Large intestine (tissue), 3 donors: ENCODE measurements around the gene SMIM24. TPM values are rescaled to one million over a fixed set of nuclear protein-coding genes. Genes with fewer than 3 reads are reported as not detected.

Experiments used
- DNase-seq, 2 donors: peaks; one replicate each; pipeline versions ENCODE4 v3.0.0 to v3.0.0-alpha.2; 2013
- H3K27ac ChIP-seq: one replicate; pipeline ENCODE4 v1.5.1; 2013; ENCODE audit warnings: low read length
- H3K27me3 ChIP-seq: 2 replicates; pipeline ENCODE4 v1.6.1; 2013; ENCODE audit warnings: low read length; ENCODE audit not compliant: control insufficient read depth, insufficient read depth
- H3K36me3 ChIP-seq: 2 replicates; pipeline ENCODE4 v1.6.1; 2013; ENCODE audit warnings: low read length; ENCODE audit not compliant: control insufficient read depth, insufficient read depth
- H3K4me1 ChIP-seq: one replicate; pipeline ENCODE4 v1.6.1; 2013; ENCODE audit warnings: low read length; ENCODE audit not compliant: control insufficient read depth, insufficient read depth
- H3K4me3 ChIP-seq: one replicate; pipeline ENCODE4 v1.5.1; 2013; ENCODE audit warnings: low read length
- H3K9me3 ChIP-seq: one replicate; pipeline ENCODE4 v1.6.1; 2013; ENCODE audit warnings: mild to moderate bottlenecking, low read depth, low read length, moderate library complexity; ENCODE audit not compliant: control insufficient read depth
- WGBS: methylation state at CpG from one replicate; pipeline ENCODE4 v1.1.5; 2013; ENCODE audit warnings: low lambda C conversion rate; ENCODE audit not compliant: insufficient coverage; 5-methylcytosine and 5-hydroxymethylcytosine counted together
- polyA plus RNA-seq: library from polyadenylated mRNA; unstranded; fragments of 120-200 nt; gene quantifications from one replicate; pipeline ENCODE4 v1.2.1, GENCODE V29; 2013

SMIM24 gene
- polyA plus RNA-seq, 1 donor = 625 TPM

DNA sequence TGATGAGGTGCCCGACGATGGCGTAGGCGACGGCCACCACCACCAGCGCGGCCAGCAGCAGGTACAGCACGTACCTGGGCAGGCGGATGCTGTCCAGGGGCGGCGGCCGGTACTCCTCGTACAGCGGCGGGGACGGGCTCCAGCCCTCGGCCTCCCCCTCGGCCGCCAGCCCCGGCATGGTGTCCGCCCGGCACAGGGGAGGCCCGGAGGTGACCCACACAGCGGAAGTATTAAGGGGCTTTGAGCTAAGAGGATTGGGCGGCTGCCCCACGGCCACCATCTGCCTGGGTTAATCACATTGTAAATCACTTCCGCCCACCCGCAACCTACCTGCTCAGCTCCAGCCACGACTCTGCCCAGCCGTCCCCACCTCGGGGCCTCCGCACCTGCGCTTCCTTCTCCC lies 2.9 kb upstream of the SMIM24 start, which contains the start of gene SMIM44:
Gene SMIM44 (minus strand): TSS at position 216 of the 403 bp plus-strand sequence. CDS start 38 bp downstream, at position 178.
- no peaks in the 10 kb centered on the region for H3K36me3 ChIP-seq
- peaks cover 8% of the 10 kb centered on the region for H3K9me3 ChIP-seq
- peak within 1 kb of the TSS; percentile 92 for H3K27ac ChIP-seq
- no peak within 1 kb of the TSS for H3K4me3 ChIP-seq
- DNase-seq = no peak
- peaks cover 5% of the 10 kb centered on the region for H3K27me3 ChIP-seq
- peaks cover 27% of the 10 kb centered on the region for H3K4me1 ChIP-seq
- WGBS = 79% methylated on average over 6 of the region's 33 CpGs

DNA sequence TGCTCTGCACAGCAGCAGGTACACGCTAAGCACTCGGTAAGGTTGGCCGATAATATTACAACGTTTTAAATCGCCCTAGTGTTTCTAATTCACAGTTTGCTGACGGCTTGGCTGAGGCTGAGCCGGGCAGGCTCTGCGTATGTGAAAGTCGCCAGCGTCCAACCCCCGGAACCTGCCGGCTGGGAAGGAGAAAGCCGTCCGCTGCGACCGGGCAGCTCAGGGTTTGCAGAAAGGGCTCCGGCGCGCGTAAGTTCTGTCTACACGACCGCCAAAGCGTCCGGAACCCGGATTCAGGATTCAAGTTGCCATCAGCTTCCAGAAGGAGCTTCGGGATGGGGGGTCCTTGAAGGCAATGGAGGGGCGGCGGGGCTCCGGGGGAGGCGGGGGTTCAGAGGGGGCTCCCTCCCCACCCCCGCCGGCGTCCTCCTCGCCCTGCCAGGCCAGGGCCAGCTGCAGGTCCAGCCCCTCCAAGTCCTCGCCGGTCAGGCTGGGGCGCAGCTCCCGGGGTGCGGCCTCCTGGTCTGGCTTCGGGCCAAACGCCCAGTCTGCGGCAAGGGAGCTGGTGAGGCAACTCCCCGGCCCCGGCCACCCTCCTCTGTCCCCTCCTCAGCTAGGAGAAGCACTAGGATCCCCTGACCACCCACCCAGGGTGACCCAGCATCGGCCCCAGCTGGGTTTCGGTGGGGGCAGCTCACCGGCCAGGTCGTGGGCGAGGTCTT lies 2.3 kb upstream of the SMIM24 start:
- Histone ChIP-seq H3K9me3 (peaks cover 8% of the 10 kb centered on the region), H3K4me3 (no peak overlapping the region), H3K27me3 (peaks cover 5% of the 10 kb centered on the region), H3K27ac (peak overlapping the region; percentile 92), H3K4me1 (peaks cover 30% of the 10 kb centered on the region), H3K36me3 (peaks cover 2% of the 10 kb centered on the region)
- no peak for DNase-seq
- WGBS = 96% methylated on average over 5 of the region's 49 CpGs

DNA sequence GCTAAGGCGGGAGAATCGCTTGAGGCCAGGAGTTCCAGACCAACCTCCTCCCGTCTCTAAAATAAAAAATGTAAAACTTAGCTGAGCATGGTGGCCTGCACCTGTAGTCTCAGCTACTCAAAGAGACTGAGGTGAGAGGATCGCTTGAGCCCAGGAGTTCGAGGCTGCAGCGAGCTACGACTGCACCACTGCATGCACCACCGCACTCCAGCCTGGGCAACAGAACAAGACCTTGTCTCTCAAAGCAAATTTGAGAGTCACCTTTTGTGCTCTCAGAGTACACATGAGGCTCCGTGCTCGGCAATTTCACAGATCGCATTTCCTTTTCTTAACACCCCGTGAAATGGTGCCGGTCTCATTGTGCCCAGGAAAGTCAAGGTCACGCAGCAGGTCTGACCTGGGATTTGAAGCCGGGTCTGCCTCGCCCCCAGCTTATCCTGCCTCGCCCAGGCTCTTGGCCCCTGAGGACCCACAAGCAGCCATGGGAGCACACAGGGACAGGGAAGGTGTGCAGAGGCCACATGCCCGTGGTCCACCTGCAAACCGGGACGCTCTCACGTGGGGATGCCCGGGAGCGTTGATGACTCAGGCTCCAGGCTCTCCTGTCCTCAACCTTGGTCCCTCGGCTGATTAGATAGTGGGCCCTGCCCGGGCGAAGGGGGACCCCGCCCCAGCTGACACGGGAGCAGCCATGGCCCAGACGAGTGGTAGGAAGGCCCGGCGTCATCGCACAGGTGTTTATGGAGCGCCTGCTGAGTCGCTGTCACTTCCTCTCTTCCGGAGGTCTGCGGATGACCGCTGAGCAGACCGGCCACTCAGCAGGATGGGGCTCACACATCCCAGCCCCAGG lies 1.1 kb upstream of the SMIM24 start:
- DNase-seq = peak; percentile 95 to 97
- peak overlapping the region; percentile 92 for H3K27ac ChIP-seq
- peaks cover 10% of the 10 kb centered on the region for H3K9me3 ChIP-seq
- H3K36me3 ChIP-seq = peaks cover 7% of the 10 kb centered on the region
- H3K4me1 ChIP-seq = peaks cover 30% of the 10 kb centered on the region
- no CpG with 5 or more reads among the region's 38 CpGs for WGBS
- no peak overlapping the region for H3K4me3 ChIP-seq
- peaks cover 5% of the 10 kb centered on the region for H3K27me3 ChIP-seq

DNA sequence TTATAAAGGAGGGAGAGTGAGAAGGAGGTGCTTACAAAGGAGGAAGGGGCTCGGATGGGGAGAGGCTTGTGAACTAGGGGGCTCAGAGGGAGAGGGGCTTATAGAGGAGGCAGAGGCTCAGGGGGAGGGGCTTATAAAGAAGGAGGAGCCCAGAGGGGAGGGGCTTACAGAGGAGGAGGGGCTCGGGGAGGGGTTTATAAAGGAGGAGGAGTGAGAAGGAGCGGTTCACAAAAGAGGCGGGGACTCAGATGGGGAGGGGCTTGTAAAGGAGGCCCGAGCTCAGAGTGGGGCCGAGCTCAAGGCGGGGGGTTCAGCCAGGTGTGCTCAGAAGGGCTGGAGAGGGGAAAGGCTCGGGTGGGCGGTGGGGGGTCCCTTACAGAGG lies 500 bp downstream of the SMIM24 start:
- H3K36me3 ChIP-seq = peaks cover 22% of the 10 kb centered on the region
- peaks cover 5% of the 10 kb centered on the region for H3K27me3 ChIP-seq
- peak overlapping the region; percentile 92 for H3K27ac ChIP-seq
- peak overlapping the region; percentile 58 for H3K4me3 ChIP-seq
- peaks cover 10% of the 10 kb centered on the region for H3K9me3 ChIP-seq
- WGBS = 17% methylated on average over 1 of the region's 9 CpGs
- DNase-seq = peak; percentile 77 to 84
- peaks cover 35% of the 10 kb centered on the region for H3K4me1 ChIP-seq

DNA sequence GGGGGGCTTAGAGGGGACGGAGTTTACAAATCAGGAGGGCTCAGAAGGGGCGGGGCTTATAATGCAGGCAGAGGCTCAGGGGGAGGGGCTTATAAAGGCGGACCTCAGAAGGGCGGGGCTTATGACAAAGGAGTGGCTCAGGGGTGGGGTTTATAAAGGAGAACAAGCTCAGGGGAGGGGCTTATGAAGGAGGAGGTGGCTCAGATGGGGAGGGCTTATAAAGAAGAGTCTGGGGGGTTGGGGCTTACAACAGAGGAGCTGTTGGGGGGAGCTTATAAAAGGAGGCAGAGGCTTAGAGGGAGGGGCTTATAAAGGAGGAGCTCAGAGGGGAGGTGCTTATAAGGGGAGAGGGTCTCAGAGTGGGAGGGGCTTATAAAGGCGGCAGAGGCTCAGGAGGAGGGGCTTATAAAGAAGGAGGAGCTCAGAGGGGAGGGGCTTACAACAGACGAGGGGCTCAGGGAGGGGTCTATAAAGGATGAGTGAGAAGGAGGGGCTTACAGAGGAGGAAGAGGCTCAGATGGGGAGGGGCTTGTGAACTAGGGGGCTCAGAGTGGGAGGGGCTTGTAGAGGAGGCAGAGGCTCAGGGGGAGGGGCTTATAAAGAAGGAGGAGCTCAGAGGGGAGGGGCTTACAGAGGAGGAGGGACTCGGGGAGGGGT lies 1.0 kb downstream of the SMIM24 start:
- WGBS = 100% methylated on average over 1 of the region's 7 CpGs
- Histone ChIP-seq H3K4me3 (peak overlapping the region; percentile 58), H3K4me1 (peaks cover 41% of the 10 kb centered on the region), H3K27ac (peak overlapping the region; percentile 92), H3K36me3 (peaks cover 28% of the 10 kb centered on the region), H3K27me3 (peaks cover 5% of the 10 kb centered on the region), H3K9me3 (peaks cover 10% of the 10 kb centered on the region)
- peak; percentile 77 to 81 for DNase-seq

DNA sequence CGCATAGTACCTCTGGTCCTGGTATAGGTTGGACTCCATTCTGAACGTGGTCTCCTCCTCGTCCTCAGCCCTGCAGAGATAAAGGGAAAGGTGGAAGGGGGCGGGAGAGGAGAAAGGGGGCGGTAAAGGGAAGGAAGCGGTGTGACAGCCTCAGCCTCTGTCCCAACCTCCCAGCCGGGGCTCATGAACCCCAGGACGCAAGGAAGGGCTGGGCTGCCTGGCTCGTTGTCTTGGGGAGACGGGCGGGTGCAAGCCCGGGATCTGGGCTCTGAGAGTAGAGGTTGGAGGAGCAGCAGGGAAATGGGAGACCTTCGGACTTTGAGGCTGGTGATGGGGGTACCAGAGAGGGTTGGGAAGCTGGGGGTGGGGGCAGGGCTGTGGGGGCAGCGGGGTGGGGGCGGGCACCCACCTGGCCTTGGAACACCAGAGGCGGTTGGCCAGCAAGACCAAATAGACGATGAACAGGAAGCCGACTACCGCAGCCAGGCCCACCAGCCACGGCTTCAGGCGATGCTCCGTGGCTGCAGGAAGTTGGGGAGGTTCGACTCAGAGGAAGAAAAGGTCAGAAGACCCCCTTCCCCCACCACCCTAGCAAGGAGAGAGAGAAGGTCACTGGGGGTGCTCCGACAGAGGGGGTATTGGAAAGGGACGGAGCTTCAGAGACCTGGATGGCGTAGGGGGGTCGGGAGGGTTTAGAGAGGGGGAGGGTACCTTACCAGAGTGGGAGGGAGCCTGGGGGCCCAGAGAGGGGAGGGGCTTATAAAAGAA lies 1.7 kb downstream of the SMIM24 start:
- WGBS = no CpG with 5 or more reads among the region's 27 CpGs

DNA sequence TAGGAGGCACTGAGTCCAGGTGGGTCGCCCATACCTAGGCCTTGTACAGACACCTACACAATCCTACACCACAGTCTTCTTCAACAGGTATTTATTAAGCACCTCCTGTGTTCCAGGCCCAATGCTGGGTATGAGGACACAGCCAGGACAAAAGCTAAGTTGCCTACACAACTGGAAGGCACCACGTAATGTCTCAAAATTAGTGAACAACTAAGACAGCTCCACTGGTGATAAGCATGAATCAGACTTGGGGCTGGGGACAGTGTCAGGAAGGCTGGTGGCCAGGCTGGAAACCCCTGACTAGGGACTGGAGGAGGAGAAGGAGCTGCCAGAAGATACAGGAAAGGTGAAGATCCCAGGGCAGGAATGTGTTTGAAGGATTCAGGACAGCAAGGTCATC lies 2.4 kb downstream of the SMIM24 start:
- Histone ChIP-seq H3K9me3 (peaks cover 8% of the 10 kb centered on the region), H3K27me3 (peaks cover 5% of the 10 kb centered on the region), H3K36me3 (peaks cover 29% of the 10 kb centered on the region), H3K4me3 (peak overlapping the region; percentile 20), H3K4me1 (peaks cover 51% of the 10 kb centered on the region), H3K27ac (peak overlapping the region; percentile 92)
- no peak for DNase-seq
- WGBS = no CpG with 5 or more reads among the region's 2 CpGs

More for the DNA sequence above, 1.7 kb downstream of the SMIM24 start:
- peaks cover 29% of the 10 kb centered on the region for H3K36me3 ChIP-seq
- peaks cover 10% of the 10 kb centered on the region for H3K9me3 ChIP-seq
- DNase-seq = peak; percentile 48 to 73
- peaks cover 45% of the 10 kb centered on the region for H3K4me1 ChIP-seq
- H3K27ac ChIP-seq = peak overlapping the region; percentile 92
- H3K27me3 ChIP-seq = peaks cover 5% of the 10 kb centered on the region
- H3K4me3 ChIP-seq = peak overlapping the region; percentile 58

DNA sequence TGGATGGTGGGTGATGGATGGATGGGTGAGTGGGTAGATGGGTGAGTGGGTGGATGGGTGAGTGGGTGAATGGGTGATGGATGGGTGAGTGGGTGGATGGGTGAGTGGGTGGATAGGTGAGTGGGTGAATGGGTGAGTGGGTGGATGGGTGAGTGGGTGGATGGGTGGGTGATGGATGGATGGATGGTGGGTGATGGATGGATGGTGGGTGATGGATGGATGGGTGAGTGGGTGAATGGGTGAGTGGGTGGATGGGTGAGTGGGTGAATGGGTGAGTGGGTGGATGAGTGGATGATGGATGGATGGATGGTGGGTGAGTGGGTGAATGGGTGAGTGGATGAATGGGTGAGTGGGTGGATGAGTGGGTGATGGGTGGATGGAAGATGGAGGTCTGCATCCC lies 2.8 kb downstream of the SMIM24 start:
- H3K27me3 ChIP-seq = peaks cover 5% of the 10 kb centered on the region
- H3K27ac ChIP-seq = no peak overlapping the region
- no peak overlapping the region for H3K4me3 ChIP-seq
- H3K4me1 ChIP-seq = peaks cover 55% of the 10 kb centered on the region
- peaks cover 31% of the 10 kb centered on the region for H3K36me3 ChIP-seq
- DNase-seq = no peak
- peaks cover 4% of the 10 kb centered on the region for H3K9me3 ChIP-seq

DNA sequence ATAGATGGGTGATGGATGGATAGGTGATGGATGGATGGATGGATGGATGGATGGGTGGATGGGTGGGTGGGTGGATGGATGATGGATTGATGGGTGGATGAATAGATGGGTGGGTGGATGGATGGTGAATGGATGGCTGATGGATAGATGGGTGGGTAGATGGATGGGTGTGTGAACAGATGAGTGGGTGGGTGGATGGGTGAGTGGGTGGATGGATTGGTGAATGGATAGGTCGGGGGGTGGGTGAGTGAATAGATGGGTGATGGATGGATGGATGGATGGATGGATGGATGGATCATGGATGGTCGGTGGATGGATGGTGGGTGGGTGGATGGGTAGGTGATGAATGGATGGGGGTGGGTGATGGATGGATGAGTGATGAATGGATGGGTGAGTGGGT lies 3.5 kb downstream of the SMIM24 start:
- Histone ChIP-seq H3K36me3 (peaks cover 31% of the 10 kb centered on the region), H3K4me1 (peaks cover 53% of the 10 kb centered on the region), H3K27ac (no peak overlapping the region), H3K27me3 (peaks cover 2% of the 10 kb centered on the region), H3K9me3 (peaks cover 2% of the 10 kb centered on the region), H3K4me3 (no peak overlapping the region)
- WGBS = 100% methylated on average over 1 of the region's 2 CpGs
- DNase-seq = no peak
